SK-N-DZ (cell line): ENCODE measurements around the gene TRABD2B.

Source experiments
- DNase-seq: peaks from one replicate; pipeline ENCODE4 v3.0.0-alpha.2; 2015; ENCODE audit warnings: low spot score

TRABD2B gene

DNA sequence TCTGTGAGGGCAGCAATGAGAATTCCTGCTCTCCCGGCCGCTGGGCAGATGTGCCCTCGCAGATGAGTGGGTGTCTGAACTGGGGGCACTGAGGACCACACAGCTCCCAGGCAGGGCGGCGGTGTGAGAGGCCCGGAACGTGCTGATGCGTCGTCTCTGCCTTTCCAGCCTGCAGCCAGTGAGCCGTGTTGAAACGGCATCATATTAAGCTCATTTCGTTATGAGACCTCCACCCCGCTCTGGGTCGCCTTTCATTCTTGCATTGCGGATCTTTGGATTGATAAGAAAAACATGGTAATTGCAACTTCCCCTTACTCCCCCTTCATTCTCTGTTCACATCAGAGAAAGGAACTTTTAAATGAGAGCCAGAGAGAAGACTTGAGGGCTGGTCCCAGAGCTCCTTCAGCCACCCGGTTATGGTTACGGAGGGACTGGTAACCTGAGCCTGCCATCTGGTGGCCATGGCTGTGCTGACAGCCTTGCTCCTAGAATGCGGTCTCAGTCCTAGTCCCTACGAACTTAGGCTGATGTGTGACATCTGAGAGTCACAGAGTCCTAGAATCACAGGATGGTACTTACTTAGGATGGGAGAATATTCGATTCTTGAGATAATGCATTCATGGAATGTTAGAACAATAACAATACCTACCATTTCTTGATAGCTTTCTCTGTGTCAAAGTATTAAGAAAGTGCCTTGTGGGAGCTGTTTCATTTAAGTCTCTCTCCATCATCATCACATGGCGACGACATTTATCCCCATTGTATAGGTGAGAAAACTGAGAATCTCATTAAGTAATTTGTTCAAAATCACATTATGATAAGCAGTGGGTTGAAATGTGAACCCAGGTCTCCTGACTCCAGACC, 271.0 kb downstream of the TRABD2B start:
- DNase-seq = peak; percentile 70

DNA sequence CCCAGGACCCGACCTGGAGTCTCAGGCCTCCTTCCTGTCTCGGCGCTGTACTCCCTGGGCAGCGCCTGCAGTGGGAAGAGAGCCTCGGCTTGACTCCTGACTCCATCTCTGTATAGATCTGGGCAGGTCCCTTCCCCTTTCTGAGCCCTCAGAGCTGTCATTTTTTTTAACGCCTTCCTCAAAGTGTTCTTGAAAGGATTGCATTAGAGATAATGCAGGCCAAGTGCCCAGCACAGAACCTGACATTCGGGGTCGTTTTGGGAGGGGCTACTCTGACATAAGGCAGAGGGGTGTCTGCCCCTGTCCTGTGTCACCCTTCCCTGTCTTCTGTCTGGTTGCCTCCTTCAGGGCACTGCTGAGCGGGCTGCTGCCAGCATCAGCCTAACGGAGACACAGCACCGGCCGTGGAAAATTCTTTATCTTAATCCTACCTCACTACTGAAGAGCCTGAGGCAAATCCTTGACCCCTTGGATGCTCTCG, 271.6 kb downstream of the TRABD2B start:
- DNase-seq = no peak

DNA sequence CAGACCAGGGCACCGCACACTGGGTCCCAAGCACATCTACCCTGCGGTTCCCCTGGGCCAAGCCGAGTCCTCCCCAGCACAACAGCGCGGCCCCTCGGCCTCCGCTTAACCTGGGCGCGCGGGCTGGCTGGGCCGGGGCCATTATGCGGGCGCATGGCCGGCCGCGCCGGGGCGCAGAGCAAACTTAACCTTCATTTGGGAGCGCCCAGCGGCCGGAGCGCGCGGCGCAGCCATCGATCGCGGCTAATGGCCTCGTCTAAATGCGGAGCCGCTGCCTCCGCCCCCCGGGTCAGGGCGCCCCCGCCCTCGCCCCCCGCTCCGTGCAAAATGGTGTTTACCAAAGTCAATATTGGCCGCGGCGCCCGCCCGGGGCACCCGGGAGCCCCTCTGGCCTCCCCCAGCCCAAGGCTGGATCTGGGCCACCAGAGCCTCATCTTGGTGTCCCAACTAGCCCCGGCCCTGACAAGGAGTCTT, 272.1 kb downstream of the TRABD2B start:
- no peak for DNase-seq

- no peak for DNase-seq
These were observed 272.7 kb downstream of the TRABD2B start for GRCh38 chr1:47724432-47724999.

- no peak for DNase-seq
These were observed 274.1 kb downstream of the TRABD2B start for GRCh38 chr1:47722909-47723580.

DNA sequence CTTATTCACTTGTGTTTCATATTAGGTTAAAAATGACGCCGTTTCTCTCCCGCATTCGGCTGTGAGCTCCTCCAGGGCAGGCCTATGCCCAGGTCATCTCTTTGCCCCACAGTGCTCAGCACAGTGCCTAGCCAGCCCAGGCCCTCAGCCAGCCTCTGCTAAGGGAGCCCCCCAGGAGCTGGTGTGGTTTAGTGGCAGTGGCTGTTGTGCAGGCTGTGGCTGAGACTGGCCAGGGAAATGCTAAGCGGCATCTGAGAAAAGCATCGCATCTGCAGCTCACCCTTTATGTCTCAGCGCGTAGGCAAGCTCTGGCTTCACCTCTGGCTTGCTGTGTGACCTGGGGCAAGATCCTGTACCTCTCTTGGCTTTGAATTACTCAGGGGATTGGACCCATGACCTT, 275.1 kb downstream of the TRABD2B start:
- DNase-seq = no peak

DNA sequence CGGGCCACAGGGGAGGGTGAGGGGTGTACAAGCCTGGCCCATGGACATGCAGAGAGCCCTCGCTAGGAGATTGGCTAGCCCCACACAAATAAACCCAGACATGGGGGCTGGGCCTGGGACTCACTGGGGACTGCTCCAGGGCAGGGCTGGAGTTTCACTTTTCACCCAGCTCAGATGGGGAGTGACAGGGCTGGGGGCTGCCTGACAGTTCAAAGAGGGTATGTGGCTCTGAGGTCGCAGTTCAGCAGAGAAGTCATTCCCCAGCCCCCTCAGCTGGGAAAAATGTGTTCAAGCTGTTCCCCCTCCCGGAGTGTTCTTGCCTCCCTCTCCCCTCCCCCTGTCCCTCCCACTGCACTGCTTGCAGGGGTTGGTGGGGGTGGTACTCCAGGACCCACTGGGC, 277.1 kb downstream of the TRABD2B start:
- no peak for DNase-seq

- DNase-seq = no peak
These were observed 279.8 kb downstream of the TRABD2B start for GRCh38 chr1:47717341-47717740.

GRCh38 chr1:47713975-47714767, 283.0 kb downstream of the TRABD2B start:
- DNase-seq = no peak

- no peak for DNase-seq
These were observed 283.7 kb downstream of the TRABD2B start for GRCh38 chr1:47713333-47713953.

DNA sequence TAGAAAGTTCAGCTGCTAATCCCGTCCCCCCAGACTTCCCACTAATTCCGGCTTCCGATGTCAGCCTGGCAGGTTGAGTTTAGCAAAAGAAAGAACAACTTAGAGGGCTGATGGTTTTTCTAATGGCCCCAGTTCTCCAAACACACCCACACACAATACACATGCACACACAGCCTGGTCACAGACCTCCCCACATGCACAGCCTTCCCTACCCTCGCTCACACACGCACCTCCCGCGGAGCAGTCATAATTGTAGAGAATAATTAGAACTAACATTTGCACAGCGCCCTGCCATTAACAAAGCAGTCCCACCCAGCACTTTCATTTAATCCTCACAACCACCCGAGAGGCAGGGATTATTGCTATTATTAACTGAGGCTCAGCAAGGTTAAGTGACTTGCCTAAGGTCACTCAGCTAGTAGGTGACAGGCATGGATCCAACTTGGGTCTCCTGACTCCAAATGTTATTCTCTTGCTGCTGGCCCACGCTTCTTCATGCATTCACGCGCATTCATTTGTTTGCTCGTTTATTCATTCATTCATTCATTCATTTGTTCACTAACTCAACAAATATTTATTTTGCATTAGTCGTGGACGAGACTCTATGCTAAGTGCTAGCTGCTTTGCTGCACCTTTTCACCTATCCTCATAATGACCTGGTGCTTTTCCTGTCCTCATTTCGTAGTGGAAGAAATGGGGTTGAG, 284.4 kb downstream of the TRABD2B start:
- no peak for DNase-seq

DNA sequence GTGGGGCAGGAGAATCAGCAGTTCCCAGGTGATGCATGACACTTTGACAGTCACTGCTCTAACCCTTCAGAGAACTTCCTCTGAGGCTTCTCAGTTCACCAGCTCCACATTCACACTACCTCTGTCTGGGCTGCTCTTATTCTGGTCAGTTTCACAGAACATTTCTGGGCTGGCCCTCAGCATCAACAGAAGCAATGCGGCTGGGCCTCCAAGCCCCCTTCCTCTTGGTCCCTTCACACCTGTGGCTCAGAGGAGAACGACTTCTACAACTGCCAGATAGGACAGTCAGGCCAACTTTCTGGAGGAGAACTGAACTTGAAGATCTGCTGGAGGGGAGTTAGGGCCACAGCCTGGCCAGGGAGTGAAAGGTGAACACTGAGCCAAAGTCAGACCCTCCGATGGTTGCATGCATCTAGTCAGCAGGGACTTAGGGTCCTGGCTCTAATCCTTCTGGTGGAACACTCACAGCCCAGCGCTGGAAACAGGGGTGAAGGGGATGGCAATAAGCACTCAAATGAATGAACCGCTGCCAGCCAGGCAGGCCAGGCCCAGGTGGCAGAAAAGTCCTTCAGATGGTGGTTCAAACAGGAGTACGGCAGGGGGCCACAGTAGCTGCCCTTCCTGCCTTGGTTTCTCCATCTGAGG, 285.2 kb downstream of the TRABD2B start:
- DNase-seq = no peak

GRCh38 chr1:47711184-47711847, 285.9 kb downstream of the TRABD2B start:
- no peak for DNase-seq
